ENCODE measurements around the gene UBE3A.

Gene UBE3A

DNA sequence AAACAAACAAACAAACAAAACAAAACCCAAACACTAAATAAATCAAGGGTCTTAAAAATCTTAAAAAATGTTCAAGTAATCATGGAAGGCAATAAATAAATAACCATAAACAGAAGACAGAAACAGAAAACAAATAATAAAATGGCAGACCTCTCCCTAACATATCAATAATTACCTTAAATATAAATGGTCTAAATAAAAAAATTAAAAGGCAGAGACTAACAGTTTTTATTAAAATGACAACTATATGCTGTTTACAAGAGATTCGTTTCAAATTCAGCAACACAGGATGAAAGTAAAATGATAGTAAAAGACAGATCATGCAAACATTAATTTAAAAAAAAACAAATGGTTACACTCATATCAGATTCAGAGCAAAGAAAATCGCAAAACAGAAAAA, 91.1 kb downstream of the UBE3A start:
- H2BK15ac ChIP-seq (ENCODE audit: low read length), result no peak overlapping the region
- no peak overlapping the region for H2BK12ac ChIP-seq (ENCODE audit: low read length)
- no CpG with 5 or more reads among the region's 2 CpGs for WGBS, 2 donors (ENCODE audit: extremely low coverage in 2 of 2, insufficient read length in 2 of 2, insufficient replicate concordance in 1 of 2)
- peaks cover 0 to 2% of the 10 kb centered on the region in 2 donors for H3K4me1 ChIP-seq (ENCODE audit: control insufficient read depth in 2 of 2, insufficient read depth in 1 of 2, low read depth in 1 of 2, low read length in 2 of 2)
- no peak overlapping the region for H4K91ac ChIP-seq (ENCODE audit: low read depth, low read length, poor library complexity)
- H3K23ac ChIP-seq (ENCODE audit: low read depth, low read length, poor library complexity), result no peak overlapping the region
- no peak overlapping the region for H3K4me2 ChIP-seq (ENCODE audit: insufficient read depth, low read length, poor library complexity, severe bottlenecking)
- H3K27me3 ChIP-seq (ENCODE audit: control insufficient read depth in 3 of 3, insufficient read depth in 3 of 3, low read depth in 1 of 3, low read length in 3 of 3), result no peaks in the 10 kb centered on the region
- no peak overlapping the region for H3K4ac ChIP-seq (ENCODE audit: low read length)
- no peak for DNase-seq (ENCODE audit: low spot score)
- H3K4me3 ChIP-seq (ENCODE audit: low read length in 2 of 2), result no peak overlapping the region
- no peak overlapping the region for H2AK5ac ChIP-seq (ENCODE audit: low read depth, low read length)
- H3K79me1 ChIP-seq (ENCODE audit: low read depth, low read length), result no peaks in the 10 kb centered on the region
- H3K14ac ChIP-seq (ENCODE audit: low read length), result no peak overlapping the region
- H2BK5ac ChIP-seq (ENCODE audit: low read length), result no peak overlapping the region
- peaks cover 0 to 16% of the 10 kb centered on the region in 2 donors for H3K9me3 ChIP-seq (replicated peaks in 1 of 2; ENCODE audit: control insufficient read depth in 2 of 2, insufficient read depth in 1 of 2, low read depth in 1 of 2, low read length in 2 of 2)
- no peak overlapping the region for H3K27ac ChIP-seq (replicated peaks; ENCODE audit: low read length)
- no peak overlapping the region for H3K18ac ChIP-seq (ENCODE audit: low read length)
- no peak overlapping the region for H2BK120ac ChIP-seq (ENCODE audit: low read depth, low read length)
- H4K8ac ChIP-seq (ENCODE audit: low read depth, low read length), result no peak overlapping the region
- H2AFZ ChIP-seq (ENCODE audit: low read length), result no peak overlapping the region
- H3K36me3 ChIP-seq (replicated peaks in 1 of 2; ENCODE audit: control insufficient read depth in 2 of 2, insufficient read depth in 2 of 2, low read length in 2 of 2), result peaks cover 0 to 92% of the 10 kb centered on the region in 2 donors
- no peak overlapping the region for H3K9ac ChIP-seq (ENCODE audit: low read depth, low read length, poor library complexity)

DNA sequence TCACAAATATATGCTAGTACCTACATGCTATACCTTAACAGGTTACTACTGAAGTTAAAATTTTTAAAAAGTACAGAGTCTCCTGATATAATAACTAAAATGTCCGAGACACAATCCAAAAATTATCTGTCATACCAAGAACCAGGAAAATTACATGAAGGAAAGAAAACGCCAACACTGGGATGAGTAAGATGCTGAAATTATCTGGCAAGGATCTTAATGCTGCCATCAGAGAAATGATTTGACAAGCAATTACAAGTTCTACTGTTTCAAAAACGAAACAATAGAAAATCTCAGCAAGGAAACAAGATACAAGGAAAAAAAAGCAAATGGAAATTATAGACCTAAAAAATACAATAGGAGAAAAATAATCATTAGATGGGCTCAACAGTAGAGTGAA, 92.5 kb downstream of the UBE3A start:
- H4K8ac ChIP-seq (ENCODE audit: low read depth, low read length), result no peak overlapping the region
- H2AFZ ChIP-seq (ENCODE audit: low read length), result no peak overlapping the region
- no peak overlapping the region for H4K91ac ChIP-seq (ENCODE audit: low read depth, low read length, poor library complexity)
- peaks cover 0 to 3% of the 10 kb centered on the region in 2 donors for H3K4me1 ChIP-seq (ENCODE audit: control insufficient read depth in 2 of 2, insufficient read depth in 1 of 2, low read depth in 1 of 2, low read length in 2 of 2)
- no peak overlapping the region for H3K4me2 ChIP-seq (ENCODE audit: insufficient read depth, low read length, poor library complexity, severe bottlenecking)
- H3K4me3 ChIP-seq (ENCODE audit: low read length in 2 of 2), result no peak overlapping the region
- no peak for DNase-seq (ENCODE audit: low spot score)
- no peak overlapping the region for H2AK5ac ChIP-seq (ENCODE audit: low read depth, low read length)
- H3K36me3 ChIP-seq (replicated peaks in 1 of 2; ENCODE audit: control insufficient read depth in 2 of 2, insufficient read depth in 2 of 2, low read length in 2 of 2), result peaks cover 0 to 90% of the 10 kb centered on the region in 2 donors
- WGBS, 2 donors (ENCODE audit: extremely low coverage in 2 of 2, insufficient read length in 2 of 2, insufficient replicate concordance in 1 of 2), result no CpG with 5 or more reads among the region's 3 CpGs
- H3K79me1 ChIP-seq (ENCODE audit: low read depth, low read length), result no peaks in the 10 kb centered on the region
- no peak overlapping the region for H3K27ac ChIP-seq (replicated peaks; ENCODE audit: low read length)
- H2BK12ac ChIP-seq (ENCODE audit: low read length), result no peak overlapping the region
- peaks cover 0 to 13% of the 10 kb centered on the region in 2 donors for H3K9me3 ChIP-seq (replicated peaks in 1 of 2; ENCODE audit: control insufficient read depth in 2 of 2, insufficient read depth in 1 of 2, low read depth in 1 of 2, low read length in 2 of 2)
- H3K14ac ChIP-seq (ENCODE audit: low read length), result no peak overlapping the region
- no peak overlapping the region for H2BK5ac ChIP-seq (ENCODE audit: low read length)
- H3K4ac ChIP-seq (ENCODE audit: low read length), result no peak overlapping the region
- H3K27me3 ChIP-seq (ENCODE audit: control insufficient read depth in 3 of 3, insufficient read depth in 3 of 3, low read depth in 1 of 3, low read length in 3 of 3), result no peaks in the 10 kb centered on the region
- no peak overlapping the region for H2BK120ac ChIP-seq (ENCODE audit: low read depth, low read length)
- no peak overlapping the region for H2BK15ac ChIP-seq (ENCODE audit: low read length)
- no peak overlapping the region for H3K23ac ChIP-seq (ENCODE audit: low read depth, low read length, poor library complexity)
- no peak overlapping the region for H3K18ac ChIP-seq (ENCODE audit: low read length)
- H3K9ac ChIP-seq (ENCODE audit: low read depth, low read length, poor library complexity), result no peak overlapping the region

DNA sequence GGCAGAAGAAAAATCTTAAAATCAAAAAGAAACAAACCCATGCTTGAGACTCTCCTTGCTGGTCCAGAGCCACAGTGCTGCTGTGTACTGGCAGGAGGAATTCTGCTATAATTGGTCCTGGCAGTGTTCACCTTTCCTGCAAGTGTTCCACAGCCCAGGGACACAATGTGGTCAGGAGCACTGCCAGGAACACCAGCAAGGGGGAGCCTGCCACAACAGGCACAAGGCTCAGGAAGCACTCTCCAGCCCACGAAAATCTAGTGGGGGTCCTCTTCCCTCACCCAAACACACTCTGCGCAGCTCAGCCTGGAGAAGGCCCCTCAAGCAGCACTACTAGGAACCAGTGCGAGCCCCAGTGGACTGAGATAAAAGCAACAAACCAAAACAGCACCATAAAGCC, 92.9 kb downstream of the UBE3A start:
- Histone ChIP-seq H3K23ac (ENCODE audit: low read depth, low read length, poor library complexity) (no peak overlapping the region), H3K27ac (replicated peaks; ENCODE audit: low read length) (no peak overlapping the region), H4K91ac (ENCODE audit: low read depth, low read length, poor library complexity) (no peak overlapping the region), H2BK15ac (ENCODE audit: low read length) (no peak overlapping the region), H2BK12ac (ENCODE audit: low read length) (no peak overlapping the region), H3K14ac (ENCODE audit: low read length) (no peak overlapping the region), H3K9me3 (replicated peaks in 1 of 2; ENCODE audit: control insufficient read depth in 2 of 2, insufficient read depth in 1 of 2, low read depth in 1 of 2, low read length in 2 of 2) (peaks cover 0 to 13% of the 10 kb centered on the region in 2 donors), H3K4me3 (ENCODE audit: low read length in 2 of 2) (no peak overlapping the region), H3K9ac (ENCODE audit: low read depth, low read length, poor library complexity) (no peak overlapping the region), H2AFZ (ENCODE audit: low read length) (no peak overlapping the region), H3K36me3 (replicated peaks in 1 of 2; ENCODE audit: control insufficient read depth in 2 of 2, insufficient read depth in 2 of 2, low read length in 2 of 2) (peaks cover 0 to 87% of the 10 kb centered on the region in 2 donors), H3K18ac (ENCODE audit: low read length) (no peak overlapping the region), H2BK5ac (ENCODE audit: low read length) (no peak overlapping the region), H3K4me2 (ENCODE audit: insufficient read depth, low read length, poor library complexity, severe bottlenecking) (no peak overlapping the region), H3K27me3 (ENCODE audit: control insufficient read depth in 3 of 3, insufficient read depth in 3 of 3, low read depth in 1 of 3, low read length in 3 of 3) (no peaks in the 10 kb centered on the region), H4K8ac (ENCODE audit: low read depth, low read length) (no peak overlapping the region), H3K4me1 (ENCODE audit: control insufficient read depth in 2 of 2, insufficient read depth in 1 of 2, low read depth in 1 of 2, low read length in 2 of 2) (peaks cover 0 to 3% of the 10 kb centered on the region in 2 donors), H3K79me1 (ENCODE audit: low read depth, low read length) (no peaks in the 10 kb centered on the region), H2BK120ac (ENCODE audit: low read depth, low read length) (no peak overlapping the region), H3K4ac (ENCODE audit: low read length) (no peak overlapping the region), H2AK5ac (ENCODE audit: low read depth, low read length) (no peak overlapping the region)
- DNase-seq (ENCODE audit: low spot score), result peak; percentile 4
- WGBS, 2 donors (ENCODE audit: extremely low coverage in 2 of 2, insufficient read length in 2 of 2, insufficient replicate concordance in 1 of 2), result no CpG with 5 or more reads among the region's 3 CpGs

DNA sequence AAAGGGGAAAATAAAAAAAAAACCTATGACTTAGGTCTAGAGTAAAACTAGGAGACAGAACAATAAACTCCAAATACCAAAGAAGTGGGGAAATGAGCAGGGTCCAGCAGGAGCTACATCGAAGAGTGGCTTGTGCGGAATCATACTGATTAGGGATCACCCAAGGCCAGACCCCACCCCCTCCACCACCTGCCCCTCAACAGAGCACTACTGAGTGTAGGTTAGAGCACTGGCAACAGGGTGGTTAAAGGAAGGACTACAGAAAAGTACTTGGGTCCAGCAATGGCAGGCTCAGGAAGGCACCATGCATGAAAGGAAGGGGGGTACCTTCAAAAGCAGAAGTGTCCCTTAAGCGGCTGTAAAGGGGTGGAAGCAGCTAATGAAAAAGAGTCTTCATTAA, 96.2 kb downstream of the UBE3A start:
- Histone ChIP-seq H2BK5ac (ENCODE audit: low read length) (no peak overlapping the region), H3K27ac (replicated peaks; ENCODE audit: low read length) (no peak overlapping the region), H2BK12ac (ENCODE audit: low read length) (no peak overlapping the region), H3K23ac (ENCODE audit: low read depth, low read length, poor library complexity) (no peak overlapping the region), H2BK120ac (ENCODE audit: low read depth, low read length) (no peak overlapping the region), H2AFZ (ENCODE audit: low read length) (no peak overlapping the region), H2AK5ac (ENCODE audit: low read depth, low read length) (no peak overlapping the region), H3K9ac (ENCODE audit: low read depth, low read length, poor library complexity) (no peak overlapping the region), H3K79me1 (ENCODE audit: low read depth, low read length) (no peaks in the 10 kb centered on the region), H3K18ac (ENCODE audit: low read length) (no peak overlapping the region), H3K36me3 (replicated peaks in 1 of 2; ENCODE audit: control insufficient read depth in 2 of 2, insufficient read depth in 2 of 2, low read length in 2 of 2) (peaks cover 2 to 88% of the 10 kb centered on the region in 2 donors), H4K8ac (ENCODE audit: low read depth, low read length) (no peak overlapping the region), H3K4me2 (ENCODE audit: insufficient read depth, low read length, poor library complexity, severe bottlenecking) (no peak overlapping the region), H3K27me3 (ENCODE audit: control insufficient read depth in 3 of 3, insufficient read depth in 3 of 3, low read depth in 1 of 3, low read length in 3 of 3) (no peaks in the 10 kb centered on the region), H3K4ac (ENCODE audit: low read length) (no peak overlapping the region), H3K14ac (ENCODE audit: low read length) (no peak overlapping the region), H4K91ac (ENCODE audit: low read depth, low read length, poor library complexity) (no peak overlapping the region), H2BK15ac (ENCODE audit: low read length) (no peak overlapping the region), H3K4me3 (ENCODE audit: low read length in 2 of 2) (no peak overlapping the region), H3K9me3 (replicated peaks in 1 of 2; ENCODE audit: control insufficient read depth in 2 of 2, insufficient read depth in 1 of 2, low read depth in 1 of 2, low read length in 2 of 2) (peaks cover 0 to 5% of the 10 kb centered on the region in 2 donors), H3K4me1 (ENCODE audit: control insufficient read depth in 2 of 2, insufficient read depth in 1 of 2, low read depth in 1 of 2, low read length in 2 of 2) (peaks cover 0 to 3% of the 10 kb centered on the region in 2 donors)
- WGBS, 2 donors (ENCODE audit: extremely low coverage in 2 of 2, insufficient read length in 2 of 2, insufficient replicate concordance in 1 of 2), result no CpG with 5 or more reads among the region's 3 CpGs
- no peak for DNase-seq (ENCODE audit: low spot score)

Data from neuronal stem cell (in vitro differentiated cells).